Skin epidermis (tissue), 12 donors: ENCODE data around the gene TIE1.
"Not testable (repeated sequence)": the region's sequence is repeated elsewhere in the genome, so short reads cannot be mapped to it uniquely, and the experiment has no call there.

ENCODE experiments used
- H3K27ac ChIP-seq, 21 experiments: fragments of 200-600 bp; sonication (generic) in 11 of 21; one replicate each; pipeline ENCODE4 v1.5.0; 2020; ENCODE audit warnings: mild to moderate bottlenecking in 3 of 21, inconsistent platforms in 2 of 21, moderate library complexity in 2 of 21
- H3K4me3 ChIP-seq, 7 experiments: fragments of 200-600 bp; sonication (generic) in 2 of 7; one replicate each; pipeline ENCODE4 v1.5.0; 2020; ENCODE audit warnings: inconsistent platforms in 2 of 7, mild to moderate bottlenecking in 2 of 7, moderate library complexity in 1 of 7

Gene TIE1

GRCh38 chr1:43368646-43369020 lies 67.9 kb downstream of the TIE1 start:
- peak overlapping the region in 20 of 21 experiments; percentile 92 to 99 (median 98) for H3K27ac ChIP-seq
- H3K4me3 ChIP-seq, result peak overlapping the region; percentile 72 to 89 (median 82)

- not testable (repeated sequence) for H3K27ac ChIP-seq
Measured at GRCh38 chr1:43369779-43370178, 69.0 kb downstream of the TIE1 start.

DNA sequence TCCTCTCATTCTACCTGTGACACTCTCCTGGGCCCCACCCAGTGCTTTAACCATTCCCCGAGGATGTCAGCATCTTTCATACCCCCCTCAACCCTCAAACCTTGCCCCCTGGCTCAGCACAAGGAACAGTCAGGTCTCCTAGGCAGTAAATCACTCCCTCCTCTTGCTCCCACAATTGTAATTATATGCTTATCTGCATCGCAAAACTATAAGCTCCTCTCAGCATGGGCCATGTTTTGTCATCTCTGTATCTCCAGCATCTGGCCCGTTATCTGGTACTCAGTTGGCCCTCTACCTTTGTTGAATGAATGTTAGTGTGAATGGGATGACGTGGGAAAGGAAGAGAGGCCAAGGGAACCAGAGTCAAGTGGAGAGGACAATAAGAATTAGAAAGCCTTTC lies 69.8 kb downstream of the TIE1 start:
- Histone ChIP-seq H3K27ac (peak overlapping the region in 2 of 21 experiments; percentile 43), H3K4me3 (no peak overlapping the region)

More at GRCh38 chr1:43369779-43370178, 69.0 kb downstream of the TIE1 start:
- H3K4me3 ChIP-seq, result not testable (repeated sequence)

DNA sequence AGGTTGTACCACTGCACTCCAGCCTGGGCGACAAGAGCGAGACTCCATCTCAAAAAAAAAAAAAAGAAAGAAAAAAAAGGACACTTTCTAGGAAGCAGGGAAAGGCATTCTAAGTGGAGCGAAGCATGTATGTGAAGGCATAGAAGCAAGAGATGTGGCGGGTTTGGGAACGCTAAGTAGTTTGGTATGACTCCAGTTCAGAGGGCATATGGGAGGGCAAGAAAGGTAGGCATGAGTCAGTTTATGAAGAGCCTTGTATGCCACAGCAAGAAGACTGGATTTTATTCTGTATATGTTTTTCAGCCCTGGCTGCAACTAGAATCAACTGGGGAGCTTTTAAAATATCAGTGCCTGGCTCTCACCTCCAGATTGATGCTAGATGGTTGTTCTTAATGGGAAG lies 71.4 kb downstream of the TIE1 start:
- peak overlapping the region in 11 of 21 experiments; percentile 3 to 71 (median 49) for H3K27ac ChIP-seq
- H3K4me3 ChIP-seq, result no peak overlapping the region
